Hypothalamus (tissue), 51 donors: ENCODE measurements around the gene SCNN1A.

ENCODE experiments used
- DNase-seq, 51 donors: peaks; one replicate each; lab custom pipeline; 2025; lab: John Stamatoyannopoulos, UW

The SCNN1A gene

DNA sequence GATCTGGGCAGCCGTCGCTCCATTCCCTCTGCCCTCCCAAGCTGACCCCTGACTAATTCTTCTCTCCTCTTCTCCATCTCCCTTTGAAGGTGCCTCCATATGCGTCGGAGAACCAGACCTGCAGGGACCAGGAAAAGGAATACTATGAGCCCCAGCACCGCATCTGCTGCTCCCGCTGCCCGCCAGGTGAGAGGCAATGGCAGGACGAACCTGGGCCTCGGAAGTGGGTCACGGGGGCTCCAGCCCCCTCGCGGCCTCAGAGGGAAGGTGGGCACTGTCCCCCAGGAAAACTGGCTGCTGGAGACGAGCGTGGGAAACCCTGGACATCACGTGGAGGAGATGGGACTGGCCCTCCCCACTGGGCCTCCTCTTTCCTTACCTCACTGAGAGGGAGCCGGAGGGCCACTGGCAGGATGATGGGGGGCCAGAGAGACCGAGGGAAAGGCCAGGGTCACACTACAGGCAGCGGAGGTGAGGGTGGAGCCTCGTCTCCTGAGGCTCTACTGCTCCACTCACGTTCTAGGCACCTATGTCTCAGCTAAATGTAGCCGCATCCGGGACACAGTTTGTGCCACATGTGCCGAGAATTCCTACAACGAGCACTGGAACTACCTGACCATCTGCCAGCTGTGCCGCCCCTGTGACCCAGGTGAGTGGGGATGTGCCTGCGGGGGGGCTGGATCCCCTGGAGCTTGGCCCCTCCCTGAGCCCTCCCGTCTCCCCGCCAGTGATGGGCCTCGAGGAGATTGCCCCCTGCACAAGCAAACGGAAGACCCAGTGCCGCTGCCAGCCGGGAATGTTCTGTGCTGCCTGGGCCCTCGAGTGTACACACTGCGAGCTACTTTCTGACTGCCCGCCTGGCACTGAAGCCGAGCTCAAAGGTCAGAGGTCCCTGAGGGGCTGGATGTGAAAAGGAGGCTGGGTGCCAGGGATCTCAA, 9.4 kb upstream of the SCNN1A start:
- DNase-seq = no peak

GRCh38 chr12:6383572-6384498, 8.5 kb upstream of the SCNN1A start, which contains the start of gene LTBR:
Gene LTBR, plus strand, starts transcription at chr12:6384162. Its CDS starts 197 bp downstream, at chr12:6384359.
- peak in 48 of 51 donors; percentile 31 to 85 (median 52) for DNase-seq

DNA sequence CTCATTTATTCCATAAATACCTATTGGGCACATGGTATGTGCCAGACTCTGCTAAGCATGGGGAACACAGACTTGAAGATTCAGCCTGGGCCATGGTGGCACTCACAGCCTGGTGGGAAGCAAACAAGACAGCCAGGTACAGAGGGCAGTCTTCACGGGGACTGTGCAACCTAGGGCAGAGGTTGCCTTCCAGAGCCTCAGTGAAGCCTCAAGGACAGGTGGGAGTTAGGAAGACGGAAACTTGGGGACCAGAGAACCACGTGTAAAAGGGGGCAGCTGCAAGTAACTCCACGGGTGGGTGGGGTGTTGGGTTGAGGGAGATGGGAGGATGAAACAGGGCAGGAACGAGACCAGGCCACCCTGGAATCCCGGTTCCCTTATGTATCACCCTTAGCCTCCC, 7.6 kb upstream of the SCNN1A start:
- DNase-seq = no peak

- no peak for DNase-seq
Observed at GRCh38 chr12:6382371-6382770, 7.0 kb upstream of the SCNN1A start.

DNA sequence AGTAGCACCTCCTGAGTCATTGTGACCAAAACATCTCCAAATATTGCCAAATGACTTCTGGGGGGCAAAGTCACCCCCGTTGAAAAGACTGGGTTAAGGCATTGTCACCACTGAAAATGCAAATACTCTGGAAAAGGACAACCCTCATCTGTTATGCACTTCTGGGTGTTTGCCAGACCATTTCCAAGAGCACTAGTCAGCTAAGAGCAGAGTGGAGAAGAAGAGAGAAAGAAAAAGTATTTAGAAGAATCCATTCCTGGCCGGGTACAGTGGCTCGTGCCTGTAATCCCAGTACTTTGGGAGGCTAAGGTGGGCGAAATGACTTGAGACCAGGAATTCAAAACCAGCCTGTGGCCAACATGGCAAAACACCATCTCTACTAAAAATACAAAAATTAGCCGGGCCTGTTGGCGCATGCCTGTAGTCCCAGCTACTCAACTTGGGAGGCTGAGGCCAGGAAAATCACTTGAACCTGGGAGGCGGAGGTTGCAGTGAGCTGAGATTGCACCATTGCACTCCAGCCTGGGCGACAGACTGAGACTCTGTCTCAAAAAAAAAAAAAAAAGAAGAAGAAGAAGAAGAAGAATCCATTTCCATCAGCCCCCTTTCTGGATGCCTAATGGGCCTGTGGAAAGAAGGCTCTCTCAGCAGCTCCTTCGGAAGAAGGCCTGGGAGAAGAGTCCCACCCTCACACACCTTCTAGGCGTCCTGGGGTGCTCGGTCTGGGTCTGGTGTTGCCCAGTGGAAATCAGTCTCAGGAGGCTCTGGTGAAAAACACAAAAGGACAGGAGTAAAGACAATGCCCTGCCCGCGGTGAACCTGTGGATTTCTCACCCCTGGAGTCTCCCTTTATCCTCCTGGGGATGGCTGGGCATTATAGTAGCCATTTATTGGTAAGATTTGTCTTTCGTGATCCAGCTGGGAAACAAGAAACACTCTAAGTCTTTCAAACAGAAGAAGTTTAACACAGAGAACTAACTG, 5.1 kb upstream of the SCNN1A start:
- DNase-seq = no peak

DNA sequence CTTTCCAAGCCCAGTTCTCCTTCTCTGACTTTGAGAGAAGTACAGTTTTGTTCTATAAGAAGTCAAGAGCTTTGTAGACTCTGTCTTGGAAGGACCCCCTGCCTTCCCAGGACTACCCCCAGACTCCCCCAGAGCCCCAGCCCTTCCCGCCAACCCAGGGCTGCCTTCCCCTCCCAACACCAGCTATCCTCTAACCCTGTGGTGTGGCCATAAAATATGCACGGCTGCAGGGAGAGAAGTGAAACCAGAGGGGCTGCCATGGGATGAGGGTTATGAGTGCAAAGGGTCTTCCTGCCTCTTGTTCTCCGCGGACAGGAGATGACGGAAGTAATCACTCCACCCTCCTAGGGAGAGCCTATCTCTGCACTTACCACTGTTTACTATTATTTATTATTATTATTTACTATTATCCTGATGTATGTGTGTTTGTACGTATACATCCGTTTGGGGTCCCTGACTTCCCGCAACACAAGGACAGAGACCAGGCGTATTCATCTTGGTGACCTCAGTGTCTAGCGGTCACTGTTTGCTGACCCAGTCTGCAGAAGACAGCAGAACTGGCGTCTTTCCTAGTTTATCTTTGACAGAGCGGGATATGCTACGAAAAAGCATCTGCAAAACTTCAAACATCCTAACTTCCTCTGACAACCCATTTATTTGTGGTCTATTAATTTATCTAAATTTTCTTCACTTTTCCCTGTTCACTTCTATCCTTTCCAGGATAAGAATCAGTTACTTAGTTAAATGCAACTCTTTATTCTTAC, 3.5 kb upstream of the SCNN1A start:
- peak in 1 of 51 donors; percentile 9 for DNase-seq

DNA sequence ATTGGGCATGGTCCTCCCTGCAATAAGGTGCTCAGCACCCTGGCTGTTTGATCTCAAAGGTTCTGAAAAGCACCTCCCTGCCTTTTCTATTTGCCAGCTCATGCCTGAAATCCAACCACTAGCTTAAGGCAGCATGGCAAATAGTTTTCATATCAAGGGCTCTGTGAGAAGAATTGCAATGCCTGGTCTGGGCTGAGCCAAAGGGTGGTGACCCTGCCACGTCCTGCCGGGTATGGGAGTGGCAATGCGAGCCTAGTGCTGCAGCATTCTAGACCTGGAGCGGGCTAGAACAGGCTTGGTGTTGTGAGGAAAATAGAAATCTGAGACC, 2.3 kb upstream of the SCNN1A start:
- no peak for DNase-seq

GRCh38 chr12:6376870-6377666, 1.7 kb upstream of the SCNN1A start:
- no peak for DNase-seq

DNA sequence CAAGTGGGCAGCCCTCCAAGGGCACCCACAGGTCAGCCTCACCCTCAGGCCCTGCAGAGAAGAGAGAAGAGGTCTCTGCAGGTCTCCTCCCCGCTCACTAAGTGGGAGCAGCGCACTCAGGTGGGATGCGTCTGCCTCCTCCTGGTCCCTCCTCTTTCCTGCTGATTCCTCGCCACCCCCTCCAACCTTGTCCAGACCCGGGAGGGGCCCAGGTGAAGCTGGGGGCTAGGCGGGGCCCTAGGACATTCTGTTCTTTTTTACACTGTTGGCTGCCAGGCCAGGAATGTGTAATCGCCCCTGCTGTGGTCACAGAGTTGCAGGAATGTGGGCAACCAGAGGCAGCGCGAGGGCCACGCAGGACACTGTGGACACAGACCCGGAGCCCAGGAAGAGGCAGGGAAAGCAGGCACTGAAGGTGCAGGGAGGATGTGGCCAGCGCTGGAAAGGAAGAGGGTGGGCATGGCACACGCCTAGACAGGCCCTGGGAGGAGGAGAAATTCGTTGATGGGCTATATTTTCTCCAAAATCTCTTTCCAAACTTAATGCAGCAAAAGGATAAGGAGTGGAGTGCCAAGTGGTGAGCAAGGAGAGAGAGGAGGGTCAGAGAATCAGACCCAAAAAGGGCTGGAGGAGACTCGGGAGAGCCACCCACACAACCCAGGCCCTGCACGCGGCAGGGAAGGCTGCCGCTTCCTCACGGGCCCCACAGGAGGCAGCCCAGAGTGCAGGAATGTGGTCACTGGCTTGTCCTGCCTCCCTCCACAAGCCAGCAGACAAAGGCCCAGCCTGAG, 911 bp upstream of the SCNN1A start:
- DNase-seq = no peak

DNA sequence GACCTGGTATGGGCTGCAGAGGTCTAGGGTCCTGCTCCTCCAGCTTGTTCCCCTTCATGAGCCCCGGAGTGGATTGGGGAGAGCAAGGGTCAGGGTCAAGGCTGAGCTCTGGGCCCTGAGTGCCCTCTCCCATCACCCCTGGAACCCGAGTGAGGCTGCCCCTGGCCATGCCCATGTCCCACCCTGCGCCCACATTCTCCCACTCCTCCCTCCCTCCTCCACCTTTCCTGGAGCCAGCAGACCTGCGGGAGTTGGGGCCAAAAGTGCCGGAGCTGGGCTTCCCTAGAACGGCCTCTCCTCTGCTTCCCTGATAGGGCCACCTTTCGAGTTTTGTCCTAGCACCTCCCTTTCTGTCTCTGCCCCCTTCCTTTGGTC, 590 bp downstream of the SCNN1A start:
- no peak for DNase-seq

GRCh38 chr12:6374028-6374785, 1.2 kb downstream of the SCNN1A start:
- no peak for DNase-seq

GRCh38 chr12:6373022-6373787, 2.2 kb downstream of the SCNN1A start:
- DNase-seq = no peak

DNA sequence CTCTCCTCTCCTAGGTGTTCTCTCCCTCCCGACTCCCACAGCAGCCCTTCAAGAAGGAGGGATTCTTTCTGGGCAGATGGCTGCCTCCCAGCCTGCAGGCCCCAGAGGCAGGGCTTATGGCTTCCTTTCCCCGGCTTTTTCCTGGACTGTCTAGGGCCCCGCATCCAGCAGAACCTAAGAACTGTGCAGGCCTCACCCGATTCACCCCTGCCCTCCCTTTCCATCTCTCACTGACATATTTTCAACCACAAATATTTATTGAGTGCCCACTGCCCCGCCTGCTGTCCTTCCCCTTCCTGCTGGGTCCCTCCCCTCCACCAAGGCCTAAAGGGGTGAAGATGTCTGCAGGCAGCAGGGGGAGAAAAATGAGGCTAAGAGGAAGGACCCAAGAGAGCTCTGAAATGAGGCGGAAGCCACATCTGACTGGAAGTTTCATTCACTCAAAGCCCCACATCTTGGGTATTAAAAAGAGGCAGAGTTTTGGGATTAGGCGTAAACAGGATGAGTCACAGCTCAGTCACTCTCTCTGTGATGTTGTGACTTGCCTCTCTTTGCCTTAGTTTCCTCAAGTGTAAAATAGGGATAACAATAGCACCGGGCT, 2.9 kb downstream of the SCNN1A start:
- DNase-seq = no peak

- DNase-seq = no peak
Observed at GRCh38 chr12:6370994-6371754, 4.2 kb downstream of the SCNN1A start.

GRCh38 chr12:6370576-6370935, 4.8 kb downstream of the SCNN1A start:
- no peak for DNase-seq
